Measurements from ENCODE around the gene CDK5. TPM values are rescaled to one million over a fixed set of nuclear protein-coding genes. Genes with fewer than 3 reads are reported as not detected.
A peak's percentile ranks its signal among the peaks of the same experiment; 100 is the strongest.

Gene CDK5
- total and polyA plus RNA-seq, 9 donors, result 2.7 to 9.4 (median 4.1) TPM

- no peak for DNase-seq
- TF ChIP-seq CTCF (IDR thresholded peaks at IDR 0.05) (no peak), EP300 (IDR thresholded peaks at IDR 0.05) (no peak), POLR2A (IDR thresholded peaks at IDR 0.05) (no peak)
- Histone ChIP-seq H3K4me1 (ENCODE audit: insufficient read depth) (peaks cover 6% of the 10 kb centered on the region), H3K36me3 (no peaks in the 10 kb centered on the region), H3K27me3 (no peaks in the 10 kb centered on the region), H3K27ac (no peak overlapping the region), H3K4me3 (no peak overlapping the region), H3K9me3 (no peaks in the 10 kb centered on the region)
- intact Hi-C loops (cut with DNase I), result no loop called here
- WGBS, 3 donors, result 72 to 81% (median 80%) methylated on average over 4 of the region's 4 CpGs
Observed at GRCh38 chr7:151053096-151053495, 4.6 kb downstream of the CDK5 start.

GRCh38 chr7:151051108-151051507 is 6.6 kb downstream of the CDK5 start:
- 0 to 1% (median 1%) methylated on average over 34 to 50 of the region's 50 CpGs for WGBS, 3 donors
- Histone ChIP-seq H3K36me3 (no peaks in the 10 kb centered on the region), H3K27ac (no peak overlapping the region), H3K9me3 (no peaks in the 10 kb centered on the region), H3K4me1 (ENCODE audit: insufficient read depth) (peaks cover 3% of the 10 kb centered on the region), H3K4me3 (no peak overlapping the region), H3K27me3 (no peaks in the 10 kb centered on the region)
- intact Hi-C loops (cut with DNase I), result no loop called here
- DNase-seq, result peak; percentile 60 to 83 (median 69)
- TF ChIP-seq CTCF (IDR thresholded peaks at IDR 0.05) (no peak), EP300 (IDR thresholded peaks at IDR 0.05) (no peak), POLR2A (IDR thresholded peaks at IDR 0.05) (no peak)

- Histone ChIP-seq H3K36me3 (no peaks in the 10 kb centered on the region), H3K9me3 (no peaks in the 10 kb centered on the region), H3K27me3 (no peaks in the 10 kb centered on the region), H3K4me3 (no peak overlapping the region), H3K4me1 (ENCODE audit: insufficient read depth) (peaks cover 3% of the 10 kb centered on the region), H3K27ac (no peak overlapping the region)
- intact Hi-C loops (cut with DNase I), result no loop called here
- DNase-seq, result no peak
- WGBS, 3 donors, result 82 to 89% (median 87%) methylated on average over 38 of the region's 38 CpGs
- TF ChIP-seq CTCF (IDR thresholded peaks at IDR 0.05) (no peak), POLR2A (IDR thresholded peaks at IDR 0.05) (no peak), EP300 (IDR thresholded peaks at IDR 0.05) (no peak)
Observed at GRCh38 chr7:151048911-151049463, 8.7 kb downstream of the CDK5 start.

DNA sequence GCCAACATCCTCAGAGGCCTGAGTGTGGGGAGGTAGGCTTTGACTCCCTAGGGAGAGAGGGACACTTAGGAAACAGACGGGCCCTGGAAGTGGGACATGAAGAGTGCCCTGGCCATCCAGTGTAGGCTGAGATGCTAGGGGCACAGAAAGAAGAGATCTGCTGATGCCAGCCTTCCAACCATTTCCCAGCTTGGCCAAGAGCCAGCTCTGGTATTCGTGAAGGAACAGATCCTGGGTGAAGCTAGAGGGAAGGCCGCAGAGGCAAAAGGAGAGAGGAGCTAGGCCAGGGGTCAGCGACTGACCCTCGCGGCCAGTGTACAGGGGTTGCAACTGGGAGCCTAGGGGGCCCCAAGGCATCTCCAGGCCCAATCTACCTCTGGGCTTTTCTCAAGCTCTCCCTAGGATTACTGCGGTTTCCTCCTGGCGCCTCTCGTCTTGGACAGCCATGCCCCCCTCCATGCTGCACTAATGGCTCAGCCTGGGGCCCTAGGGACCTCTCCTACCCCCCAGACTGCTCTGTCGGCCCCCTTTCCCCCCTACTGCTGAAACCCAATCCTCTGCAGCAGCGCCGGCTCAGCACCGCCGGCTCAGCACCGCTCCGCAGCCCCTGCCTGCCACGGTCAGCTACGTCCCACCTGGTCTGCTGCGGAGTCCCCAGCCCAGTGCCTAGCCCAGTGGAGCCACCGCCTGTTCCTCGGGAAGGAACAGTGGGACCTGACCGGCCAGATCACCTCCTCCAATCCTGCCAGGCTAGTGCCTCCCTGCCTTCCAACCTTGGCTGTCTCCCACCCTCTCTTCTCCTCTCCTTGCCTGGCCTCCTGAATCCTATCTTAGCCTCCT is 9.5 kb downstream of the CDK5 start, which contains the start of gene ASIC3:
TSS of gene ASIC3 (plus strand) at position 556 of the 840 bp plus-strand sequence. CDS start 355 bp downstream, outside the sequence.
- H3K27me3 ChIP-seq, result no peaks in the 10 kb centered on the region
- intact Hi-C loops (cut with DNase I), result no loop called here
- H3K4me1 ChIP-seq (ENCODE audit: insufficient read depth), result peaks cover 3% of the 10 kb centered on the region
- H3K4me3 ChIP-seq, result no peak within 1 kb of the TSS
- H3K27ac ChIP-seq, result no peak within 1 kb of the TSS
- no peak for DNase-seq
- no peaks in the 10 kb centered on the region for H3K9me3 ChIP-seq
- TF ChIP-seq CTCF (IDR thresholded peaks at IDR 0.05) (no peak), EP300 (IDR thresholded peaks at IDR 0.05) (no peak), POLR2A (IDR thresholded peaks at IDR 0.05) (no peak)
- 60 to 70% (median 67%) methylated on average over 22 of the region's 22 CpGs for WGBS, 3 donors
- H3K36me3 ChIP-seq, result no peaks in the 10 kb centered on the region

Measured in ovary (tissue), 9 donors.